Lung (tissue), 12 donors: ENCODE results near the gene LYPD5. TPM values are rescaled to one million over a fixed set of nuclear protein-coding genes. Genes with fewer than 3 reads are reported as not detected.

Source experiments
- ATAC-seq: fragments of 200-7000 bp; cut with Tn5 transposase; one replicate; pipeline ENCODE4 v1.9.1; 2020; ENCODE audit warnings: moderate number of reproducible peaks; ENCODE audit not compliant: insufficient read depth, low FRiP score
- DNase-seq, 3 donors: peaks; one replicate each; pipeline ENCODE4 v3.0.0-alpha.2; 2013 to 2017
- H3K27ac ChIP-seq, 2 donors: one replicate each; pipeline ENCODE4 v1.5.1; 2013; ENCODE audit warnings: mild to moderate bottlenecking in 2 of 2, moderate library complexity in 2 of 2, control low read depth in 1 of 2, inconsistent platforms in 1 of 2, low read depth in 1 of 2, low read length in 1 of 2
- H3K27me3 ChIP-seq, 3 donors: one replicate each; pipeline ENCODE4 v1.5.1; 2013; ENCODE audit warnings: low read length in 2 of 3; ENCODE audit not compliant: control insufficient read depth in 3 of 3, insufficient read depth in 3 of 3
- H3K36me3 ChIP-seq, 4 donors: one replicate each; pipeline ENCODE4 v1.5.1; 2013; ENCODE audit warnings: low read length in 4 of 4, mild to moderate bottlenecking in 1 of 4, moderate library complexity in 1 of 4; ENCODE audit not compliant: control insufficient read depth in 4 of 4, insufficient read depth in 4 of 4
- H3K4me1 ChIP-seq, 5 donors: one replicate each; pipeline ENCODE4 v1.5.1; 2013; ENCODE audit warnings: low read length in 5 of 5, mild to moderate bottlenecking in 2 of 5, moderate library complexity in 1 of 5; ENCODE audit not compliant: control insufficient read depth in 5 of 5, insufficient read depth in 5 of 5
- H3K4me3 ChIP-seq: one replicate; pipeline ENCODE4 v1.5.1; 2013; ENCODE audit warnings: mild to moderate bottlenecking, control low read depth, moderate library complexity
- H3K9ac ChIP-seq, 2 donors: one replicate each; pipeline ENCODE4 v1.5.1; 2013; ENCODE audit warnings: low read length in 2 of 2, control low read depth in 1 of 2; ENCODE audit not compliant: insufficient read depth in 1 of 2
- H3K9me3 ChIP-seq, 4 donors: one replicate each; pipeline ENCODE4 v1.5.1; 2013; ENCODE audit warnings: low read length in 3 of 4, mild to moderate bottlenecking in 1 of 4, moderate library complexity in 1 of 4; ENCODE audit not compliant: control insufficient read depth in 4 of 4, insufficient read depth in 3 of 4
- CTCF ChIP-seq: IDR thresholded peaks from 2 replicates; pipeline ENCODE4 v1.5.1; 2012; ENCODE audit warnings: mild to moderate bottlenecking; ENCODE audit errors: control extremely low read depth, extremely low read depth
- WGBS, 2 donors: extraction: QIAGEN DNeasy Blood & Tissue Kit; methylation state at CpG; one replicate each; pipeline ENCODE4 v1.1.7; 2013; 5-methylcytosine and 5-hydroxymethylcytosine counted together
- polyA plus RNA-seq, 2 donors: library from polyadenylated mRNA; stranded (reverse); fragments of 200-250 nt; gene quantifications; one replicate each; pipeline ENCODE4 v1.2.1, GENCODE V29; 2013
- total RNA-seq, 2 donors: library from RNA; depleted of rRNA in 1 of 2; stranded (reverse); fragments of >200 nt in 1 of 2; gene quantifications; one replicate each; pipeline ENCODE4 v1.2.1, GENCODE V29; 2014 to 2021
- donor health status: control.
- donor health status: control.
- donor health status: Bipolar disorder and iron deficiency.
- donor health status: healthy.
- donor health status: DM: yes; HTN: yes; CAD: no.

Gene LYPD5
- total and polyA plus RNA-seq, 4 donors = 0.51 to 8.1 (median 2.9) TPM

GRCh38 chr19:43782311-43782660 is 20.0 kb downstream of the LYPD5 start:
- ATAC-seq (no peak), DNase-seq (no peak)
- 63 to 70% methylated on average over 8 of the region's 8 CpGs for WGBS, 2 donors
- TF ChIP-seq CTCF = no peak
- Histone ChIP-seq H3K36me3 (no peaks in the 10 kb centered on the region), H3K4me1 (peaks cover 0 to 20% (median 5%) of the 10 kb centered on the region in 5 donors), H3K4me3 (no peak overlapping the region), H3K27ac (no peak overlapping the region), H3K9ac (no peak overlapping the region), H3K27me3 (no peaks in the 10 kb centered on the region), H3K9me3 (peaks cover 0 to 3% (median 0%) of the 10 kb centered on the region in 4 donors)

- Histone ChIP-seq H3K9ac (no peak overlapping the region), H3K4me1 (peaks cover 0 to 20% (median 5%) of the 10 kb centered on the region in 5 donors), H3K27me3 (no peaks in the 10 kb centered on the region), H3K36me3 (no peaks in the 10 kb centered on the region), H3K4me3 (no peak overlapping the region), H3K27ac (no peak overlapping the region), H3K9me3 (peaks cover 0 to 3% (median 0%) of the 10 kb centered on the region in 4 donors)
- 90 to 93% methylated on average over 14 of the region's 14 CpGs for WGBS, 2 donors
- DNase-seq = no peak
- TF ChIP-seq CTCF = no peak
- no peak for ATAC-seq
Measured at GRCh38 chr19:43781630-43782310, 20.5 kb downstream of the LYPD5 start.

GRCh38 chr19:43780706-43781525 is 21.3 kb downstream of the LYPD5 start, which contains the start of gene KCNN4:
Gene KCNN4 (minus strand): TSS chr19:43780973. CDS start chr19:43780861, 112 bp downstream.
- TF ChIP-seq CTCF = no peak
- DNase-seq (no peak), ATAC-seq (no peak)
- Histone ChIP-seq H3K4me3 (no peak within 1 kb of the TSS), H3K4me1 (peaks cover 0 to 23% (median 5%) of the 10 kb centered on the region in 5 donors), H3K27ac (peak within 1 kb of the TSS in 1 of 2 donors; percentile 41), H3K9me3 (peaks cover 0 to 3% (median 0%) of the 10 kb centered on the region in 4 donors), H3K27me3 (no peaks in the 10 kb centered on the region), H3K36me3 (no peaks in the 10 kb centered on the region), H3K9ac (no peak within 1 kb of the TSS)
- 22% methylated on average over 19 of the region's 19 CpGs for WGBS, 2 donors
